Stimulated activated CD4-positive, alpha-beta T cell treated with anti-CD3 and anti-CD28 coated beads, Interleukin-12 subunit alpha, Interleukin-12 subunit beta, amount 100 ng/mL, for 4 hours (primary cell): ENCODE measurements around the gene KRT2.

ENCODE experiments used
- DNase-seq: peaks from one replicate; pipeline ENCODE4 v3.0.0-alpha.2; 2020

The KRT2 gene

DNA sequence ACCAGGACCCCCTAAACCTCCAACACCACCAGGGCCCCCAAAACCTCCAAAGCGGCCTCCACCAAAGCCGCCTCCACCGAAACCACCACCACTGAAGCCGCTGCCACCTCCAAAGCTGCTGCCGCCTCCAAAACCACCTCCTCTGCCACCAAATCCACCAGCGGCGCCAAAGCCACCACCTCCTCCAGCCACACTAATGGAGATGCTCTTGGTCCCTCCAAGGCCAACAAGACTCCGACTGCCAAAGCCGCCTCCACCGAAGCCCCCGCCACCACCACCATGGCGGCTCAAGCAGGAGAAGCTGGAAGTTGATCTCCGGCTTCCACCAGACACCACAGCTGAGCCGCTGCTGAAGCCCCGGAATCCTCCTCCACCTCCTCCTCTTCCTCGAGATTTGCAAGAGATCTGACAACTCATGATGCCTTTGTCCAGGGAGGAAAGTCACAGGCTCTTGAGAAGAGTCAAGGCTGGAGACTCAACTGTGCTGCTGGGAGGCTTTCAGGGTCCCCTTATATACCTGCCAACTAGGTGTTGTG lies at the start of gene KRT2:
Gene KRT2, minus strand, starts transcription at position 486 of the 536 bp plus-strand sequence. Its CDS starts 69 bp downstream, at position 417.
- DNase-seq = no peak

DNA sequence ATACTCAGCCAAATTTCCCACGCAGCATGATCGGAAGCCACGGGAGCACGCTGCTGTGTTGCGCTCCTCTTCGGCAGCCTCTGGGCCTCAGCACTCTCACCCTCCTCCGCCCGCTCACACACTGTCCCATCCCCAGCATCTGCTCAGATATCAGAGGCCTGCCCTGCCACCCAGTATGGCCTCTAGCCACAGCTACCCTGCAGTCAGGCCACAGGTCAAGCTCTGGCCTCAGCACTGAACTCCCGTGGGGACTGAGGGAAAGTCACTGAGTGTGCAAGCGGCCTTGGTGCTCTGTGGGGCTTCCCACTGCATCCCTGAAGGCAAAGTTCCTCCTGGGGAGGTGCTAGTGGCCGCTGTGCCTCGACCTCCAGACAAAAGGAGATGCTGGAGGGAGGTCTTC lies 49.3 kb upstream of the KRT2 start:
- DNase-seq = no peak

DNA sequence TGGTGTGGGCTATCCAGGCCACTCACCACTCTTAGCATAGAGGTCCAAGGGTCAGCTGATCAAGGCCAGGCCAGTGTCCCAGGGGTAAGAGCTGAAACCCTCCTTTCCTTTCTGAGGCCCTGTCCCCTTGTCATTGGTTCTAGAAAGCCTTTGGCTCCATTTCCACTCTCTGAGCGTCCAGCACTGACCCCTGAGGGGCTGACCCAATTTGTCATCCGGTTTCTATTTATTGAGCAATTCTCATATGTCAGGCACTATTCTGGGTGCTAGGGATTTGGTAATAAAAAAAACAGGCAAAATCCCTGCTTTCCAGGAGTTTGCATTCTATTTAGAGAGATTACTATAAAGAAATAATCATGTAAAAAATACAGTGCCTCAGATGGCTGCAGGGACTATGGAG lies 47.9 kb upstream of the KRT2 start:
- no peak for DNase-seq

DNA sequence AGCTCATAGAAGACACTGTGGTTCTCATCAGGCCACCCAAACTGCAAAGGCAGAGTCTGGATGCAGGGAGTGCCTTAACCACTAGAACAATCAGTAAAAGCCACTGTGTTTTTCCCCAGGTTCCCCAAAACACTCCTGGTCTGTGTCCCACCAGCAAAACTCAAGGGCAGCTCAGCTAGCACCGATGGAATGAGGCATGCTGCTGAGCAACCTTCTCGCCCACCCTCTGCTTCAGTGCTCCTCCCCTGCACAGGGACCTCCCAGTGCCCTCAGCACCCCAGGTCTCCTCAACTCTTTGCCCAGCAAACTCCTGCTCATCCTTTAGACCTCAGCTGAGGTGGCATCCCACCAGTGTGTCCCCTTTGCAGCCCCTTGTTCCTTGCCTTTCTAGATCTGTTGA lies 47.4 kb upstream of the KRT2 start:
- no peak for DNase-seq

DNA sequence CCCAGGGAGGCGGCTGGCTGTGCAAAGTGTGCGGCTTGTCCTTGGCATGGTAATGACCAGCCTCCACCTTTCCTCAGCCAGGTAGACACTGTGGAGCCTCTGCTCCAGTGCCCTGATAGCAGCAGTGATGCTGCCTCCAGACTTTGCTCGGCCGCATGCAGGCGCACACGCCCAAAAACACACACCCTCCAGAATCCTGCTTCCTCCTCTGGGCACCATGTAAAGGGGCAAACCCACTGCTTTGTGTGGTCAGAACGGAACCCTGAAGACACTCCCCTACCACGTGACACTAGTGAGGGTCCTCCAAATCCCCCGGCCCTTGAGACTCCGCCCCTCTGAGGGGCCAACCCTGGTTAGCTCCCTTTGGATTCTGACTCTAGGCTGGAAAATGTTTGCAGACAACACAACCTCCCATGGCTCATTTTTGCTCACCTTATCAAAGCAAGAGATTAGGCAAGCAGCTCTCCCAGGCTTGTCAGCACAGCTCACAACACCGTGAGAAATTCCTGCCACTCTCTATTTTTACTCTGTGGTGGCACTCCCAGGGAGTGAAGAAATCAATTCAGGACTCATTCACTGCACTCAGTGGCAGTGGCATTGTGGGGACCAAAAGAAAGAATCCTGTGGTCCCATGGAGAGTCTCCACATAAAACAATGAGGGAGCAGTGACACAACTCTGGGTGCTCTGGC lies 46.8 kb upstream of the KRT2 start:
- DNase-seq = no peak

DNA sequence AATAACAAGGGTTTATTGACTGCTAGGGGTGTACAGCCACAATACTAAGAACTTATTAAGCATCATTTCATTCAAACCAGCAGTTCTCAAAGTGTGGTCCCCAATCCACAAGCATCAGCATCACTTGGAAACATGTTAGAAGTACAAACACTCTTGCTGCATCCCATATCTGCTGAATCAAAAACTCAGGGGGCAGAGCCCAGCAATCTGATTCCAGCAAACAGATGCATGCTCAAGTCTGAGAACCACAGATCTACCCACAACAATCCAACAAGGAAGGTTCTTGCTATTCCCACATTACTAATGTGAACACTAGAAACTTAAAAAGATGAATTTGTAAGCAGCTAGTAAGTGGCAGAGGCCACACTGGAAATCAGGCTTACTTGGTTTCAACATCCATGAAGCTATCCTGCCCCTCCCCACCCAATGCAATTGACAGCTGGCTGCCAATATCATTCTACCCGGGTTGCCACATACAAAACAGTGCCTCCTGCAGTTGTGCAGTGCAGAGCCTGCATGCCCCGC lies 45.1 kb upstream of the KRT2 start:
- no peak for DNase-seq

DNA sequence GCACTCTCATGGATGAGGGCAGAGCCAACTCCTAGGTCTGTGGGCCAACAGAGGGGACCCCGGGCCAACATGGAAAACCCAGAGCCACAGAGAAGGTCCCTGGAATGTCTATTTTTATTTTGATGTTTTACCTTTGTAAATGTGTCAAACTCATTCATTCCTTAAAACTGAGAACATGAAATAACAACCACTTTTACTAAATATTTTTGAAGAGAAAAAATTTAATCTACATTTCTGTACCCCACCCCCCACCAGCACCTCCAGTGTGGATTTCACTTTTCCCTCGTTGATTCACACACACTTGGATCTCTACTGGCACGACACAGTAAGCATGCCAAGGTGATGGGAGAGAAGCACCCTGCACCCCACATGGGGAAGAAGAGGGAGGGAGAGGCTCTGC lies 44.6 kb upstream of the KRT2 start:
- DNase-seq = no peak

DNA sequence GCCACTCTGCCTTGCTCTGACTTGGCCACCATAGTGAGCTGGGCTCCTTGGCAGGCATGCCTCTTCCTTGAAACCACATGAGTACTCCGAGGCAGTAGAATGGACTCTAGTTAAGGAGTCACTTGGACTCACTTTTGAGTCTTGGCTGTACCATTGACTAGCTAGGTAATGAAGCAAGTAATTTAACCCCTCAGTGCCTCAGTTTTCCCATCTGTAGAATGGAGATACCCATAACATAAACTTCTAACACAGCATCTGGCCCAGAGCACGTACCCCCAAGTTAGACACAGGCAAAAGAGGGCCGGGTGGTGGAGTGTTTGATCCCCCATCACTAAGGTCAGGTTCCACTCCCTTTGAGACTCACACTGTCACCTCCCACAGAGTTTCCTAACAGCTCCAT lies 43.0 kb upstream of the KRT2 start:
- no peak for DNase-seq

DNA sequence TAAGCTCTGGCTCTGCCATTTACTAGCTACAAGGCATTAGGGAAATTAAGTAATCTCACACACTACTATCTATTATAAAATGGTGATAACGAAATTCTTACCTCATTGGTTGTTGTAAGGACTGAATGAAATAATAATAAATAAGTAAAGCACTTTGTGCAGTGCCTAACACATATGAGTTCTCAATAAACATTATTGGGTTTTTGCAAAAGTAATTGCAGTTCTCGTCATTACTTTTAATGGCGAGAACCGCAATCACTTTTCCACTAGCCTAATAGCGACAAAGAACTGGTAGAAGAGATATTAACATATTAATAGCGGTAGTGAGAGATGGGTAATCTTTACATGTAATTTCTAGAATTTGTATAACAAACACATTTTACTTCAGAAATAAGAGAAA lies 42.1 kb upstream of the KRT2 start:
- DNase-seq = no peak

DNA sequence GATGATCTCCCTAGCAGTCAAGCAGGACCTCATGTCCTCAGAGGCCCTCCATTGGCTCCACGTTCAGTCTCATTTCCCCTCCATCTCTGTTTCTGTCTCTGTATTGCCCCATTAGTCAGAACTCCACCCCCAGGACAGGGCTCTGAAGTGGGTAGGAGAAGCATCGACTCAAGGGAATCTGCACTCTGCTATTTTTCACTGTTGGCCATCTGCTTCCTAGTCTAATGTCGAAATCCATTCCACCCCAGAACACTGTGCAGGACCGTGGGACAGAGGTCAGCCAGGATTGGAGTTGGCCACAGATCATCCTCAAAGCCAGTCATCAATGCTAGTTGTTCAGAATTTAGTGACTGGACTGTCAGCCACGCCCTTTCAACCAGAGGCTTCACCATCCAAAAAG lies 41.2 kb upstream of the KRT2 start:
- DNase-seq = no peak

DNA sequence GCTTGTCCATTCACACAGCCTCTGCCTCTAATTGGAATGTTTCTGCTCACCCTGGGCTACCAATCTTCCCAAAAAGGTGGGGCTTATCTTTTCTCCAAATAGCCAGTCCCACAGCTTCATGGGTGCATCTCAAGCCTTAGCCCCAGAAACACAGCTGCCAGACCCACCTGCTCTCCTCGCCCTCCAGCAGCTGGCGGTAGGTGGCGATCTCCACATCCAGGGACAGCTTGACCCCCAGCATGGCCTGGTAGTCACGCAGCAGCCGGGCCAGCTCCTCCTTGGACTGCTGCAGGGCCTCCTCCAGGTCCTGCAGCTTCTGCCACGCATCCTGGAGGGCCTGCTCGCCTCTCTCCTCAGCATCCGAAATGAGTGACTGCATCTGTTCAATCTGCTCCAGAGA lies 40.2 kb upstream of the KRT2 start:
- DNase-seq = no peak

DNA sequence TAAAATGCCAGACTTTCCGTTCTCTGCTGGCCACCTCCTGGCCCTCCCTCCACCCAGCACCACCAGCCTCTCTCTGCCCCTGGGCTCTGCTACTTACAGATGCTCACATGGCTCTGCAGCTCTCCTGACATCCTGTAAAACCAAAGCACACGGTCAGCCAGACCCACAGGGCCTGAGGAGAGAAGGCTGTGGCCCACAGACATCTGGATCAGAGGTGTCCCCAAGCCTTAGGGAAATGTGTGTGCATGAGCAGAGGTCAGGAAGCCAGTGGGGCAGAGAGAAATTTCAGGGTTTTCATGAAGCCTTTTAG lies 39.8 kb upstream of the KRT2 start:
- DNase-seq = no peak

DNA sequence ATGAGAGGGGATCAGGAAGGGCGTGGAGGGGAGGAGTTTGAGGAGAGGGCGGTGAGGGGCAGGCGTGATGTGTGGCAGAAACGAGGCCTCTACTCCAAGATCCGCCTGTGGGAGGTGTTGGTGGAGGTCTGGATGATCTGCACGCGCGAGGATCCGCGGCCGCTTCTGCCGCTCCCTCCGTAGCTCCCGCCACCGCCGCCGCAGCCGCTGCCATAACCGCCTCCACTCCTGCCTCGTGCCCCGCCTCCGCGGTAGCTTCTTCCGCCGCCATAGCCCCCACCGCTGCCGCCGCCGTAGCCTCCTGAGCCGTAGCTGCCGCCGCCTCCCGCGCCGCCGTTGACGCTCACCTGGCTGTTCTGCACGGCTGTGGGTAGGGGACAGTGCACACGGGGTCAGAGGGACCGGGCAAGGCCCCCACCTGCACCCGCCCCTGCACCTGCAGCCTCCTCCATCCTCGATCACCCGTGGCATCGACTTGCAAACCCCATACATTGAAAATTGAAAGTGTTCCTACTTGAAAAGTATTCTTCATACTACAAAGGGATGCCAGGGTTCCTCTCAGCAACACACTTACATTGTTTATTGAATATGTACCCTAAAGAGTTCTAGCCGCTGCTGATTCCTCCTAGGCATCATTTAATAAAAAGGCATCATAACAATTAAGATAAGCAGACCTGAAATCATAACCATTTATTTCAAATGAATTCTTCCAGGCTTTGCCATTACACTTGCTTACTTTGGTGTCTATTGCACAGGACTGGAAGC lies 39.2 kb upstream of the KRT2 start:
- peak; percentile 44 for DNase-seq

DNA sequence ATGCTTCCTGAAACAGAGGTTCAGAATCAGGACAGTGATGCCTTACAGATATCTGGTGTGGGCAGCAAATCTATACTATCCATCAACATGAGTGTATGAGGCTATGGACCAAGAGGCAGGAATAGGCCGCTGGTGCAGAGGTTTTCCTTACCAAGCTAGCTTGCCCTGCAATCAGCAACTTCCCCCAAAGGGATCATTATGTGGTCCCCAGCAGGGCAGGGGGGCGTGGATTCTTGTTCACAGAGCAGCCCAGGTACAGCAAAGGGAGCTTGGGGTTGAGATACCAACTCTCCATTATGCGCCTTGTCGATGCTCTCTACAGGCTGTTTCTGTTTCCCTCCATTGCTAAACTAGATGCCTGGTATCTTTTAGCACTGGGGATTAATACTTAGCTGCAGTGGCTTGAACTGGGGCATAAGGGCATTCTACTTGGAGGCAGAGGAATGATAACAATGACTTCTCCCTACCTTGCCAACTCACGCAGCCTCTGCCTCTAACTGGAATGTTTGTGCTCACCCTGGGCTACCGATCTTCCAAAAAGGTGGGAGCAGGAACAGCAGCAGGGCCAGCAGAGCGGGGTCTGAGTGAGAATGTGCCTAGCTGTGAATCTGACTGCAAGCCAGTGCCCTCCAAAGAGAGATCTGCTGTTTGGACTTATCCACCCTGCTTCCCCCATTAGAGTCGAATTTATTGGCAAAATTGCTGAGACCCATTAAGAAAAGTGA lies 38.5 kb upstream of the KRT2 start:
- DNase-seq = no peak

DNA sequence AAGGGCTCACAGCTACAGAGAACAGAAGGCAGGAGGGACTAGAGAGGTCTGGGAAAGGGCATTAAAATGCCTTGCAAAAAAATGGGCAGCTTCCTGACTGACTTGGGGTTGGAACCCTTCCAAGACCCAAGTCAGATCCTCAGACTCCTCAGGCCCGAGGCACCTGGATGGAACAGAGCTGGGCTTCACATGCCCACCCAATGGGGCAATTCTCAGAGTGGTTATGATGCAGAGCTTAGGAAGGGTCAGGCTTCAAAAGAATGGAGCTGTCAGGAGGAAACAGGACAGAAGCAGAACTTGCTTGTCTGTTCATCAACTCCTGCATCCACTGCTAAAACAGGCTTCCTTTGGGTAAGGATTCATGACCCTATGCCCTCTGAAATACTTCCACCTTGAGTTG lies 37.9 kb upstream of the KRT2 start:
- no peak for DNase-seq

DNA sequence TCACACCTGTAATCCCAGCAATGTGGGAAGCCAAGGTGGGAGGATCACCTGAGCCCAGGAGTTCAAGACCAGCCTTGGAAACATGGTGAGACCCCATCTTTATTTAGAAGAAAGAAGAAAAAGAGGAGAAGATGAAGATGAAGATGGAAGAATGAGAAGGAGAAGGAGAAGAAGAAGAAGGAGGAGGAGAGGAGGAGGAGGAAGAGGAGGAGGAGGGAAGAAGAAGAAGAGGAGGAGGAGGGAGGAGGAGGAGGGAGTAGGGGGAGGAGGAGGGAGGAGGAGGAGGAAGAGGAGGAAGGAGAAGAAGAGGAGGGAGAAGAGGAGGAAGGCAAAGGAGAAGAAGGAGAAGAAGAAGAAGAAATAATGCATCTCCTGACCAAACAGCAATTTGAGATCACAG lies 37.2 kb upstream of the KRT2 start:
- DNase-seq = no peak

DNA sequence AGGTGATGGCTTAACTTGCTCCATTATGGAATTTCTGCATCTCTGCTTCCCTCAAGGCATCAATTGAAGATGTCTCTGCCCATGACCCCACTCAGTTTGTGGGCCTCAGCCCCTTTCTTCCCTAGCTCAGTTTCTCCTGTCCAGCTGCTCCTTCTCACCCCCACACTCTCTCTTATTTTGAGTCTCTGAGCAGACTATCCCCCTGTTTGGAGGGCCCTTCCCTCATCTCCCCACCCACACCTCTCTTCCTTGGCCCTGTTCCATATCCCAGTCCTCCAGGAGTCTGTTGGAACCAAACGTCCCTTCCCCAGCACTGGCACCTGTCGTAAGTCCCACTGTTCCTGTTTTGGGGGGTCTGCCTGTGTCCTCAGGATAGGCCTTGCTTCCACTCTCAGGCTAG lies 36.5 kb upstream of the KRT2 start:
- no peak for DNase-seq

DNA sequence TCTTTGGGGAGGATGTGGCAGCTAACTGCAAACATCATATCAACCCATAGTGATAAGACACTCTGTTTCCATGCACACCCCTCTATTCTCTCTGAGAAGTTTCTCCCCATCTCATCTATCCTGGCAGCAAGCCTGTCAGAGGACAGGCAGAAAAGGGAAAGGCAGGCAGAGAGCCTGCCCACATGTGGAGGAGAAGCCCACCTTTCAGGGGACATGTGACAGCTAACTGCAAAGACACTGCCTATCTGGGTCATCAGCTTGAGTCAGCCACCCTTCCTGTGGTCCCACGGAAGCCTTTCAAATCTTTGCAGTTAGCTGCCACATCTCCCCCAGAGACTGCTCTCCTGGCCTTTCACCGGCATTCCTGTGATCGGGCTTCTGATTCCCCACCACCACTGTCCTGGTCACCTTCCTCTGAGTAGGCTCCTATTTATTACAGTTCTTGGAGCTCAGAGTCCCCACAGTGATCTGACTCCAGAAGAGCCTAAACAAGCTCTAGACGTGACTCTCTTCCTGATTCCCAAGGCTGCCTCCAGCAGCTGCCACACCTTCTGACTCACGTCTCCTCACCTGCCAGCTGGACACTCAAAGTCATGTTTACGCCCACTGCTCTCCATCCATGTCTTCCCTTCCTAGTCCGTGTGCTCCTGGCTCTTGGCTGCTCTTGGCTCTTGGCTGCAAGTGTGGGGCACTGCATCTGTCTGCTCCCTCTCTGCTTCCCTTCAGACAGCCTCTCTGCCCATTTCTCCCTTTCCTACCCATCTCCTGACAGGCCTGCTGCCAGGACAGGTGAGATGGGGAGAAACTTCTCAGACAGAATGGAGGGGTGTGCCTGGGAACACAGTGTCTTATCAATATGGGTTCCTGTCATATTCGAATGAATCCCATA lies 35.7 kb upstream of the KRT2 start:
- no peak for DNase-seq

DNA sequence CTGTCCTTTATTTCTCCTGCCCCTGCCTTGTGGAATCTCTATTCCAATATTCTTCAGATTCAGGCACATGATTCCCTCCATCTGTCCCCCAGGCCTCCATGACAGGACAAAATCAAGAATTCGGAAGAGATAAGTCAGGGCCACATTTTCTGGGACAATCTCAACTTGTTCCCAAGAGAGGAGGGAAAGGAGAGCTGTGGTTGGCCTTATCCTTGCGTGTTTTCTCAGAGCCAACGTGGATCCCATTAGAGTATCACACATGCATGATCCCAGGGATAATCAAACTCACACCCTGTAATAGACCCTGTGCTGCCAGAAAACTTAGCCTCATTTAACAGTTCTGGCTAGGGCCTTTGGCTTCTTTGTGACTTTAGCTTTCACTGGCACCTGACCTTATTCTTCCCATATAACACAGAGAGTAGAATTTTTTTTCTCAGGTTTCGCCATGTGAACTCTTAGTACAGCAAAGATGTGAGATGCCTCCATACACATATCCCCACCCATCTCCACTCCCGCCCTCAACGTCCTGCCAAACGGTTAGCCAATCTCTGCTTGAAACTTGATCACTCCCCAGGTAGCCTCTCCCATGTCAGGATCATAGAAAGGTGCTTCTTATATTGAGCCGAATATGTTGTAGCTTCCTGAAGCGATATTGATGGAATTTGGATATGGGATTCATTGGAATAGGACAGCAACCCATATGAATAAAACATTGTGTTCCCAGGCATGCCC lies 34.9 kb upstream of the KRT2 start:
- DNase-seq = no peak

DNA sequence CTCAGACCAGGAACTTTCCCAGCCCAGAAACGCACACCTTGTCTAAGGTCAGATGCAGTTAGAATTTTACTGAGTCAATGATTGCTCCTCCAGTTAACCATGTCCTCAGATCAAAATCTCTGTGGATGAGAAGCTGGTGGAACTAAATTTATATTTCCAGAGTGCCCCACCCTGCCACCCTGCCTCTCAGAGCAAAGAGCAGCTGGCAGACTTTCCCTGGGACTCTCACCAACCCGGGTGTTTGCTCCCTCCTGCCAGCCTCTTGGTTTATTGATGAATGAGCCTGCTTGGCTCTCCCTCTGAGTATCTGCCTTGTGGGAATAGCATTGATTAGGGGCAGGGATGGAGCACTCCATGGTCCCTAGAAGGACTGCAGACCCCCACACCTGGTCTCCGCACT lies 34.1 kb upstream of the KRT2 start:
- DNase-seq = no peak

DNA sequence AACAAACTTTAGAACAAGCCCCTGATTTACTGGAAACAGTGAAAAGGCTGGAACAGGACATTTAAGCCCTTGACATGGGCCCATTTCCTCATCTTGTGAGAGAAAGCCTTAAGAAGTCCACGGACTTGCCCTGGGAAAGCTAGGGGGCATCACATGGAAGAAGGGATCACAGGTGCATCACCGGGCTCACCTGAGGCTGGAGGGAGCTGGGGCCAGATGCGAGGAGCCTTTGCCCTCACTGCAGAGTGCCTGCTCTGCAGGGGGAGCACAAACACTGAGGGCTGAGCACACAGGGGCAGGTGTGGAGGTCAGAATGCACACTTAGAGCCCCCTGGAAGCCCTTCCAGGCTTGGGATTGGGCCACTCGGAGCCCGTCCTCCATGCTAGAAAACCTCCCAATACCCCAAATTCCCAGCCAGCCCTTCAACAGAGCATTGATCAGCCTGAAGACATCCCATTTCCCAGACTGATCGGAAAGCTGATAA lies 33.4 kb upstream of the KRT2 start:
- DNase-seq = no peak

DNA sequence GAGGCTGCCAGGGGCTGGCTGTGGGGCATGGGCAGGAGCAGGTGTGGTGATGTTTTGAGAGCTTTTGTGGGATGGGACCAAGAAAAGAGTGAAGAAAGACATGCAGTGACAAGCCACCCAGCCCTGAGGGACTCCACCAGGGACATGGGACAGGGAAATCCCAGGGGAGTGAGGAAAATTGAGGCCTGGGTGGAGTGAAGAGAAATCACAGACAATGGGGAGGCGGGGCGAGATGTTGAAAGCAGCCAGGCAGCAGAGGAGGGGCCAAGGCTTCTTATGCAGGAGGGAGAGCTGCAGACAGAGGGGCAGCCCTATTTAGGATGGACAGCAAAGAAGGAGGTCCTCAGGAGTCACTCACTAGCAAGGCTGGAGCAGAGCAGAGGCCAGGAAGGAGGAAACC lies 32.4 kb upstream of the KRT2 start:
- DNase-seq = no peak
